Fibroblast of mammary gland (primary cell): ENCODE measurements around the gene TGFBR1.

Source experiments
- DNase-seq: peaks from one replicate; pipeline ENCODE4 v3.0.0-alpha.2; 2010; ENCODE audit warnings: low read depth
- H3K4me3 ChIP-seq: 2 replicates; pipeline ENCODE4 v1.5.1; 2011; ENCODE audit warnings: low read depth, mild to moderate bottlenecking, low read length, moderate library complexity; ENCODE audit not compliant: control insufficient read depth
- TF ChIP-seq, protein P1 (sequence below): conservative IDR thresholded peaks from 2 replicates; pipeline ENCODE4 v1.5.1; 2011; ENCODE audit warnings: low read depth, low read length, inconsistent platforms; ENCODE audit not compliant: control insufficient read depth, insufficient read depth

Gene TGFBR1

DNA sequence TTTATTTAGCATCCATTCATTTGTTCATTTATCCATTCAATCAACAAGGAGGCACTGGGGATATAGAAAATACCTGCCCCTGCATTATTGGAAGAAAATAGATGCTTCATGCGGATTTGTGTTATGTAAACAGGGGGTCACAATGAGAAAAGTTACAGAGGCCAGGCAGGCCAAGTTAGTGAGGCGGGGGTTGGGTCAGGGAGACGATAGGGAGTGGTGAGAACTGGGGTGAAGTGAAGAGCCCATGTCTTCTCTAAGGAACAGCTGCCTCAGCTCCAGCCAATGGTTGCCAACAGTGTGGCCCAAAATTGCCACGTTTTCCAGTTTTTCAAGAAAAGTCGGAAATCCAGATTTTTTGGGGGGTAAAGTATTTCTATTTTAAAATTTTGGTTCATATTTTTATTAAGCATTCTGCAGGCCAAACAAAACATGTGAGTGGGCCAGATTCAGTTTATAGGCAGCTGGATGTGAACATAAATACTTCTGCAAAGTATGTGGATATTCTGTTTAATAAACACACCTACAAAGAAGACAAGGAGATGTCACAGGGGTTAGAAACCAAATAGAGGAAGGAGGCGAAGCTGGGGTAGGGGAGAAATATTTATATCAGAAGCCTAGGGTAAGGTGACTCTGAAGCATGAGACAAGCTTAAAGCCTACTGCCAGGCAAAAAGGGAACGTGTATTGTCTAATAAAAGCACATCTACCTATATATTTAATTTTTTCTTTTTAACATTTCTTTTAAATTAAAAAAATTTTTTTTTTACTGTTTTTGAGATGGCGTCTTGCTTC is 72.9 kb downstream of the TGFBR1 start:
- DNase-seq, result no peak
- no peak overlapping the region for H3K4me3 ChIP-seq
- TF ChIP-seq, protein P1, sequence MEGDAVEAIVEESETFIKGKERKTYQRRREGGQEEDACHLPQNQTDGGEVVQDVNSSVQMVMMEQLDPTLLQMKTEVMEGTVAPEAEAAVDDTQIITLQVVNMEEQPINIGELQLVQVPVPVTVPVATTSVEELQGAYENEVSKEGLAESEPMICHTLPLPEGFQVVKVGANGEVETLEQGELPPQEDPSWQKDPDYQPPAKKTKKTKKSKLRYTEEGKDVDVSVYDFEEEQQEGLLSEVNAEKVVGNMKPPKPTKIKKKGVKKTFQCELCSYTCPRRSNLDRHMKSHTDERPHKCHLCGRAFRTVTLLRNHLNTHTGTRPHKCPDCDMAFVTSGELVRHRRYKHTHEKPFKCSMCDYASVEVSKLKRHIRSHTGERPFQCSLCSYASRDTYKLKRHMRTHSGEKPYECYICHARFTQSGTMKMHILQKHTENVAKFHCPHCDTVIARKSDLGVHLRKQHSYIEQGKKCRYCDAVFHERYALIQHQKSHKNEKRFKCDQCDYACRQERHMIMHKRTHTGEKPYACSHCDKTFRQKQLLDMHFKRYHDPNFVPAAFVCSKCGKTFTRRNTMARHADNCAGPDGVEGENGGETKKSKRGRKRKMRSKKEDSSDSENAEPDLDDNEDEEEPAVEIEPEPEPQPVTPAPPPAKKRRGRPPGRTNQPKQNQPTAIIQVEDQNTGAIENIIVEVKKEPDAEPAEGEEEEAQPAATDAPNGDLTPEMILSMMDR, result no peak

DNA sequence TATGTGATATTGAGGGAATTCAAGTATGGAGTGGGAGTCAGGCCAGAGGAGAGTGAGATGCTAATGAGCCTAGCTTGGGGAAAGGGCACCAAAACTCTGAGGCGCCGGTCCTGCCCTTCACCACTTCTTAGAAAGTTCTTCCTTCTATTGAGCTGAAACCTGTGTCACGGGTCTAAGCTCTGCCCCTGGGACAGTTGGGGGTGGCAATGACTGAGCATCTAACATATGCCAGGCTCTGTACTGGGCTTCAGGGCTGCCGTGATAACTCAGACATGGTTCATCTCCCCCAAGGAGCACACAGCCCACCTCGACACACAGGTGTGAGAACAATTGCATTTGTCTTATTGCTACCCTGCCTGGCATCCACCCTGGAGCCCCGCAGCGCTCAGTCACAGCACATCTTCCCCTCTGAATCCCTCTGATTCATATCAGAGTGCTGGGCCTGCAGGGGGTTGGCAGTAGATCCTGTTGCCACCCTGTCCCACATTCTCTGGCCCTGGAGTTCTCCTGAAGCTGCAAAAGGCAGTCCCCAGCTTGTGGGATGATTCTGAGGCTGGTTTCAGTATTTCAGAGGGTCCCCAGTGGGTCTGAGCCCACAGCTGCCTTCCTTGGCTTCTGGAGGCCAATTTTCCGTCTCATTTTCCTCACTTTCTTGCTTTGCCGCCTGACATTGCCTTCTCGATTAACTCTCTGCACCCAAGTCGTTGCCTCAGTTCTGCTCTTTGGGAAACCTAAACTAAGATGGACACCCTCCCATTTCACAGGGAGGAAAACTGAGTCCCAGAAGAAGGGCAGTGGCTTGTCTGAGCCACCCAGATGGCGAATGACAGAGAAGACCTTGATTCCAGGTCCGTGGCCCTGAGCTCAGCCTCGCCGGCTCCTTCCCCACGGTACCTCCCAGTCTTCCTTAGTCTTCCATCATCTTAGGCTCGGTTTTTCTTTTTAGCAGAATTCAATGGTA is 74.3 kb downstream of the TGFBR1 start:
- TF ChIP-seq, protein P1, result no peak
- no peak for DNase-seq
- H3K4me3 ChIP-seq, result no peak overlapping the region

DNA sequence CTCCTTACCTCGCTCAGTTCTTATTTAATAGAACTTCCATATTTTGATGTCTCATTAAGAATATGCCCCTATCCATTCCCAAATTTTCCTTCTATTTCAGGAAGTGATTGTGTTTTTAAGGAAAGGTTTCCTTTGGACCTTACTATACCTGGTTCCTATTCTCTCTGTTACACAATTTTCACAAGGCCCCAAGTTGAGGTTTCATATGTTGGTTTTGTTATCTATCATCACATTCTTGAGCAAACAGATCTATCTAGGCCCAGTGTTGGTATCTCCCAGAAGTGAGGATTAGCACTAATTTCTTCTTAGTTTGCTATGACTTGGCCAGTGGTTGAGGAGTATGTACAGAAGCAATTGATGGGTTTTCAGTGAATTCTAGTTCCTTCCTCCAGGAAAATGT is 75.3 kb downstream of the TGFBR1 start:
- no peak for DNase-seq
- TF ChIP-seq, protein P1, result no peak
- H3K4me3 ChIP-seq, result no peak overlapping the region

DNA sequence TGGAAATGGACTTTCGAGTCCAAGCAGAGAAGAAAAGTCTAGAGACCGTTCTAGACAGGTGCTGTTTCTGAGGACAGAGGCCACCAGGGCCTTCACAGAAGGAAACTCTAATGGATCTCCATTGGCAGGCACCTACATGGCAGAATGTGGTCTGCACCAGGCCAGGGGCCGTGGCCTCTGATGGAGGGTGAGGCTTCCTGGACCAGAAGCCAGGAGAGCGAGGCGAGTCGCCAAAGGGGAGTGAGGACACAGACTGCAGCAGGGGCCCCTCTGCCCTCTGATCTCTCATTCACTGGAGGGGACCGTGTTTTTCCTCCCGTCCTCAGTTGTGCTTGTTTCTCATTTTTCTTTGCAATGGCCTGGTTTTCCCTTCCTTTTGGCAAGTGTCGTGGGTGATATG is 75.7 kb downstream of the TGFBR1 start:
- no peak overlapping the region for H3K4me3 ChIP-seq
- TF ChIP-seq, protein P1, result no peak
- DNase-seq, result no peak

DNA sequence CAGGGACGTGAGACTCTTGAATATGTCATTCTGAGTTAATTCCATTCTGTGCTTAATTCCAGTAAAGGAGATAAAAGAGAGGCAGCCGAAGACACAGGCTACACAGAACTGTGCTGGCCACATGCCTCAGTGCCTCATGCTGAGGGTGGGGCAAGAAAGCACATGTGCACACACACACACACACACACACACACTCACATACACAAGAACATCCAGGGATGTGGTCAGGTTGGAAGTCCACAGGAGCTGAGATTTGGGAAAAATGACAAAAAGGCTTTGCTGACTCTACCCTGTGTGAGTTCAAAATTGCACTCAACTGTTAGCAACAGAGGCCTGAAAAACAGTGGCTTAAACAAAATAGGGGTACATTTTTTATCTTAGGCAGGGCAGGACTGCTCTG is 76.3 kb downstream of the TGFBR1 start:
- peak; percentile 11 for DNase-seq
- H3K4me3 ChIP-seq, result no peak overlapping the region
- TF ChIP-seq, protein P1, result no peak

DNA sequence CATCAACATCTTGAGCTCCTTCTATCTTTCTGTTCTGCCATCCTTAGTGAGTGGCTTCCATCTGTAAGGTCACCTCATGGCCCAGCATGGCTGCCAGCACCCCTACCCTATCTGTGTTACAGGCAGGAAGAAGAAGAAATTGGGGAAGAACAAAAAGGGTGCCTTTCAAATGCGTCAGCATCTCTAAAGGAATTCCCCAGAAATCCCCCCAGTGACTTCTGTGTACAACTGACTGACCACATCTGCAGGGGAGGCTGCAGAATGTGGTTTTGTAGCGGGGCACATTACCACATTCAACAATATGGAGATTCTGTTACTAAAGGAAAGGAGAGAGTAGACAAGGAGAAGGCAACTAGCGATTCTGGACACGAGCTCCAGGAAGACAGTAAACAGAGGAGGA is 76.7 kb downstream of the TGFBR1 start:
- DNase-seq, result peak; percentile 14
- TF ChIP-seq, protein P1, result no peak

More for the DNA sequence above, 76.7 kb downstream of the TGFBR1 start:
- H3K4me3 ChIP-seq, result no peak overlapping the region
